HepG2 (cell line): ENCODE data around the gene ENKUR. TPM values are rescaled to one million over a fixed set of nuclear protein-coding genes. Genes with fewer than 3 reads are reported as not detected.

Experiments
- ASH2L ChIP-seq: fragments of 300-600, 200-600 bp; sonication (generic); IDR thresholded peaks from 2 replicates; pipeline ENCODE4 v1.7.0; 2017; ENCODE audit warnings: low read depth, mild to moderate bottlenecking, moderate library complexity, mixed read lengths, low read length; ENCODE audit not compliant: insufficient read length
- CENPT ChIP-seq: sonication (generic); formaldehyde crosslinking; IDR thresholded peaks from 2 replicates; pipeline ENCODE4 v1.8.0; 2022; ENCODE audit warnings: low read depth, mild to moderate bottlenecking, moderate library complexity, missing genetic modification reagents
- CTCF ChIP-seq: sonication (generic); formaldehyde crosslinking; IDR thresholded peaks from 2 replicates; pipeline ENCODE4 v1.5.0; 2020; ENCODE audit warnings: mild to moderate bottlenecking, missing genetic modification reagents, moderate library complexity
- EHMT2 ChIP-seq: fragments of 200-600 bp; sonication (generic); IDR thresholded peaks from 2 replicates; pipeline ENCODE4 v1.7.0; 2017; ENCODE audit warnings: antibody characterized with exemption, low read depth, low read length, borderline replicate concordance
- FOXM1 ChIP-seq: sonication (generic); formaldehyde crosslinking; IDR thresholded peaks from 2 replicates; pipeline ENCODE4 v1.5.0; 2020; ENCODE audit warnings: missing genetic modification reagents
- HDAC2 ChIP-seq: sonication (generic); formaldehyde crosslinking; IDR thresholded peaks from 2 replicates; pipeline ENCODE4 v1.4.0; 2020; ENCODE audit warnings: missing genetic modification reagents
- JARID2 ChIP-seq: sonication (generic); formaldehyde crosslinking; IDR thresholded peaks from 2 replicates; pipeline ENCODE4 v1.8.1; 2023; ENCODE audit warnings: missing genetic modification reagents, inconsistent platforms; ENCODE audit not compliant: insufficient replicate concordance
- KDM5A ChIP-seq: fragments of 200-600 bp; sonication (generic); IDR thresholded peaks from 2 replicates; pipeline ENCODE4 v1.7.0; 2018; ENCODE audit warnings: antibody characterized with exemption, mild to moderate bottlenecking, low read length, borderline replicate concordance
- MAZ ChIP-seq, 2 experiments: sonication (generic) in 1 of 2; formaldehyde crosslinking in 1 of 2; IDR thresholded peaks; 2 replicates each; pipeline versions ENCODE4 v1.5.0 to v1.6.1; 2012 to 2020; ENCODE audit warnings: low read depth in 2 of 2, mild to moderate bottlenecking in 2 of 2, borderline replicate concordance in 1 of 2, improper control_type of control experiment in 1 of 2, low read length in 1 of 2, missing genetic modification reagents in 1 of 2, moderate library complexity in 1 of 2
- MLX ChIP-seq: IDR thresholded peaks from 2 replicates; pipeline ENCODE4 v1.6.1; 2016
- NKX3-1 ChIP-seq: sonication (generic); formaldehyde crosslinking; IDR thresholded peaks from 2 replicates; pipeline ENCODE4 v1.5.0; 2020; ENCODE audit warnings: missing genetic modification reagents
- PATZ1 ChIP-seq: sonication (generic); formaldehyde crosslinking; IDR thresholded peaks from 2 replicates; pipeline ENCODE4 v1.4.0; 2020; ENCODE audit warnings: missing genetic modification reagents
- PPARG ChIP-seq: conservative IDR thresholded peaks from 2 replicates; pipeline ENCODE4 v1.6.1; 2016; ENCODE audit warnings: missing biosample characterization, missing genetic modification reagents
- RORA ChIP-seq: sonication (generic); formaldehyde crosslinking; IDR thresholded peaks from 2 replicates; pipeline ENCODE4 v1.5.0; 2020; ENCODE audit warnings: mild to moderate bottlenecking, missing genetic modification reagents, moderate library complexity
- STAT5B ChIP-seq: sonication (generic); formaldehyde crosslinking; IDR thresholded peaks from 2 replicates; pipeline ENCODE4 v1.4.0; 2020; ENCODE audit warnings: missing genetic modification reagents
- U2AF2 ChIP-seq: fragments of 200-400 bp; formaldehyde crosslinking; IDR thresholded peaks from 2 replicates; pipeline ENCODE4 v1.6.1; 2017; ENCODE audit warnings: low read depth, mild to moderate bottlenecking, low read length
- ZBTB3 ChIP-seq: sonication (generic); formaldehyde crosslinking; IDR thresholded peaks from 2 replicates; pipeline ENCODE4 v1.4.0; 2020; ENCODE audit warnings: low read depth, mild to moderate bottlenecking, moderate library complexity, missing genetic modification reagents, borderline replicate concordance
- ZFP82 ChIP-seq: sonication (generic); formaldehyde crosslinking; IDR thresholded peaks from 2 replicates; pipeline ENCODE4 v1.5.1; 2020; ENCODE audit warnings: mild to moderate bottlenecking, missing genetic modification reagents, borderline replicate concordance
- ZNF20 ChIP-seq: sonication (generic); formaldehyde crosslinking; IDR thresholded peaks from 2 replicates; pipeline ENCODE4 v1.4.0; 2020; ENCODE audit warnings: mild to moderate bottlenecking, moderate library complexity, missing genetic modification reagents
- ZNF263 ChIP-seq: sonication (generic); formaldehyde crosslinking; IDR thresholded peaks from 2 replicates; pipeline ENCODE4 v1.4.0; 2020; ENCODE audit warnings: missing genetic modification reagents
- ZNF704 ChIP-seq: sonication (generic); formaldehyde crosslinking; IDR thresholded peaks from 2 replicates; pipeline ENCODE4 v1.8.1; 2023; ENCODE audit warnings: mild to moderate bottlenecking, inconsistent platforms, moderate library complexity, missing genetic modification reagents, borderline replicate concordance
- ZNF768 ChIP-seq: sonication (generic); formaldehyde crosslinking; IDR thresholded peaks from 2 replicates; pipeline ENCODE4 v1.4.0; 2020; ENCODE audit warnings: missing genetic modification reagents
- ZNF878 ChIP-seq: sonication (generic); formaldehyde crosslinking; IDR thresholded peaks from 2 replicates; pipeline ENCODE4 v1.8.1; 2023; ENCODE audit warnings: mild to moderate bottlenecking, missing genetic modification reagents, moderate library complexity
- polyA plus RNA-seq, 8 experiments: library from polyadenylated mRNA; depleted of rRNA in 3 of 8; stranded (reverse) in 7 of 8; unstranded in 1 of 8; fragments of >200 nt; fragmentation: Illumina TruSeq in 4 of 8; extraction: Trizol in 4 of 8; gene quantifications; 2 replicates each; pipeline versions ENCODE4 v1.2.1 to v1.2.3, GENCODE V29; 2011 to 2016; ENCODE audit warnings: low read depth in 4 of 8, missing spikeins in 1 of 8, mixed read lengths in 1 of 8; ENCODE audit not compliant: insufficient read depth in 1 of 8
- total RNA-seq, 5 experiments: library from RNA; depleted of rRNA; stranded (reverse); fragments of >200 nt; fragmentation: Illumina TruSeq; extraction: Trizol; gene quantifications; 2 replicates each; pipeline ENCODE4 v1.2.3, GENCODE V29; 2016; ENCODE audit warnings: low read depth in 1 of 5

The ENKUR gene
- total and polyA plus RNA-seq, 2 of the 13 experiments (the other 11 are each of a cell fraction or from before 2014, with no cell fraction given): 0.15 TPM

- peak; percentile 91 for TF ChIP-seq ZNF878 (CRISPR knock-in tag)
- TF ChIP-seq EHMT2: no peak; the same call in 1 of the 2 replicates
- TF ChIP-seq CTCF: no peak
- TF ChIP-seq ZNF263: peak; percentile 73
- peak; percentile 68 for TF ChIP-seq MAZ (IDR thresholded peaks at IDR 0.05; ENCODE audit: borderline replicate concordance, low read depth, low read length)
- TF ChIP-seq MAZ (CRISPR knock-in tag; IDR thresholded peaks at IDR 0.05; ENCODE audit: low read depth): peak; percentile 78
- no peak for TF ChIP-seq ZBTB3 (CRISPR knock-in tag)
- TF ChIP-seq ZNF20 (CRISPR knock-in tag): 0 out of 2 replicates have a peak, but pooled peaks have one; percentile 70
- TF ChIP-seq PPARG (CRISPR knock-in tag): no peak; the same call in 1 of the 2 replicates
- TF ChIP-seq ZFP82 (CRISPR knock-in tag): peak; percentile 94
- TF ChIP-seq ZNF768 (CRISPR knock-in tag): peak; percentile 87
- no peak for TF ChIP-seq JARID2 (CRISPR knock-in tag)
- TF ChIP-seq STAT5B (CRISPR knock-in tag): 0 out of 2 replicates have a peak, but pooled peaks have one; percentile 14
- peak; percentile 97 for TF ChIP-seq NKX3-1 (CRISPR knock-in tag)
- TF ChIP-seq U2AF2: no peak
- no peak for TF ChIP-seq RORA (CRISPR knock-in tag)
- peak; percentile 89 for TF ChIP-seq MLX (CRISPR knock-in tag)
- peak; percentile 93 for TF ChIP-seq ASH2L
- peak; percentile 99 for TF ChIP-seq ZNF704
- TF ChIP-seq PATZ1 (CRISPR knock-in tag): peak; percentile 36; the same call in 1 of the 2 replicates
- TF ChIP-seq HDAC2 (CRISPR knock-in tag): peak; percentile 66; the same call in 1 of the 2 replicates
- peak; percentile 81 for TF ChIP-seq FOXM1 (CRISPR knock-in tag)
- peak; percentile 95 for TF ChIP-seq CENPT (CRISPR knock-in tag)
- TF ChIP-seq KDM5A: no peak
These were observed 607 bp upstream of the ENKUR start, which contains the start of gene THNSL1 (continued) for GRCh38 chr10:25016376-25017153.
